ENCODE results near the gene TIMMDC1.
"Not testable (repeated sequence)": the region's sequence is repeated elsewhere in the genome, so short reads cannot be mapped to it uniquely, and the experiment has no call there.

TIMMDC1 gene

GRCh38 chr3:119557877-119558269, 59.5 kb downstream of the TIMMDC1 start:
- no peak for DNase-seq

GRCh38 chr3:119558626-119559317, 60.4 kb downstream of the TIMMDC1 start:
- DNase-seq = no peak

GRCh38 chr3:119559441-119559963, 61.2 kb downstream of the TIMMDC1 start, which contains the start of gene CD80:
Gene CD80, minus strand, starts transcription at chr3:119559614. Its CDS starts 1,886 bp downstream, at chr3:119557728.
- DNase-seq = peak; percentile 66 to 79

- DNase-seq = no peak
These were observed 61.8 kb downstream of the TIMMDC1 start for GRCh38 chr3:119560160-119560559.

GRCh38 chr3:119562307-119562961, 64.1 kb downstream of the TIMMDC1 start:
- peak; percentile 67 to 79 for DNase-seq

GRCh38 chr3:119563334-119563733, 65.0 kb downstream of the TIMMDC1 start:
- DNase-seq = not testable (repeated sequence)

GRCh38 chr3:119569156-119569555, 70.8 kb downstream of the TIMMDC1 start:
- no peak for DNase-seq

- peak in 1 of 2 donors; percentile 57 for DNase-seq
These were observed 71.9 kb downstream of the TIMMDC1 start for GRCh38 chr3:119570229-119570628.

- no peak for DNase-seq
These were observed 72.9 kb downstream of the TIMMDC1 start for GRCh38 chr3:119571230-119571629.

- DNase-seq = no peak
These were observed 73.3 kb downstream of the TIMMDC1 start for GRCh38 chr3:119571688-119572087.
